Mesothelial cell of epicardium (in vitro differentiated cells): Measurements from ENCODE around the gene ATP4B. TPM values are rescaled to one million over a fixed set of nuclear protein-coding genes. Genes with fewer than 3 reads are reported as not detected.

Source experiments
- DNase-seq, 2 experiments: peaks; one replicate each; pipeline ENCODE4 v3.0.0; 2021; ENCODE audit warnings: low spot score in 2 of 2; ENCODE audit not compliant: unreplicated experiment in 2 of 2
- H3K27ac Mint-ChIP-seq: 2 replicates; pipeline ENCODE4 v1.8.0; 2021; ENCODE audit warnings: mixed read lengths
- H3K27me3 Mint-ChIP-seq: 2 replicates; pipeline ENCODE4 v1.8.0; 2021; ENCODE audit warnings: low read depth, mixed read lengths
- H3K36me3 Mint-ChIP-seq: 2 replicates; pipeline ENCODE4 v1.8.0; 2021; ENCODE audit warnings: mixed read lengths
- H3K4me1 Mint-ChIP-seq: 2 replicates; pipeline ENCODE4 v1.8.0; 2021; ENCODE audit warnings: mixed read lengths
- H3K4me3 Mint-ChIP-seq: 2 replicates; pipeline ENCODE4 v1.8.0; 2021; ENCODE audit warnings: mild to moderate bottlenecking, moderate library complexity, mixed read lengths
- H3K9me3 Mint-ChIP-seq: 2 replicates; pipeline ENCODE4 v1.8.0; 2021; ENCODE audit warnings: mixed read lengths
- CTCF ChIP-seq: fragments of 200-600 bp; sonication (generic); IDR thresholded peaks from one replicate; pipeline ENCODE4 v1.5.0; 2021; ENCODE audit warnings: antibody characterized with exemption; ENCODE audit not compliant: unreplicated experiment
- total RNA-seq: library from RNA; stranded (reverse); gene quantifications from 3 replicates; pipeline ENCODE4 v1.2.1, GENCODE V29; 2021

ATP4B gene
- total RNA-seq, 1 donor from 2014 or later: not detected

- H3K27me3 Mint-ChIP-seq: peaks cover 3% of the 10 kb centered on the region
- H3K27ac Mint-ChIP-seq: no peak overlapping the region
Measured at GRCh38 chr13:113659337-113659736, 1.3 kb upstream of the ATP4B start.

GRCh38 chr13:113658836-113659235 lies 838 bp upstream of the ATP4B start:
- H3K27me3 Mint-ChIP-seq: peaks cover 3% of the 10 kb centered on the region
- peaks cover under 1% of the 10 kb centered on the region for H3K4me1 Mint-ChIP-seq

More at GRCh38 chr13:113659337-113659736, 1.3 kb upstream of the ATP4B start:
- no peak for DNase-seq
- Mint-ChIP-seq H3K36me3 (no peaks in the 10 kb centered on the region), H3K4me3 (no peak overlapping the region), H3K4me1 (no peaks in the 10 kb centered on the region), H3K9me3 (peaks cover 21% of the 10 kb centered on the region)
- no peak for TF ChIP-seq CTCF

GRCh38 chr13:113656831-113657671 lies 947 bp downstream of the ATP4B start:
- no peak for TF ChIP-seq CTCF
- Mint-ChIP-seq H3K4me3 (no peak overlapping the region), H3K27me3 (no peaks in the 10 kb centered on the region), H3K9me3 (peaks cover 16% of the 10 kb centered on the region), H3K36me3 (no peaks in the 10 kb centered on the region), H3K4me1 (peaks cover 3% of the 10 kb centered on the region), H3K27ac (no peak overlapping the region)
- peak; percentile 13 to 29 for DNase-seq

More at GRCh38 chr13:113658836-113659235, 838 bp upstream of the ATP4B start:
- TF ChIP-seq CTCF: no peak
- Mint-ChIP-seq H3K4me3 (no peak overlapping the region), H3K27ac (no peak overlapping the region), H3K9me3 (peaks cover 21% of the 10 kb centered on the region), H3K36me3 (no peaks in the 10 kb centered on the region)
- DNase-seq: peak; percentile 17 to 27

GRCh38 chr13:113656003-113656588 lies 1.9 kb downstream of the ATP4B start:
- Mint-ChIP-seq H3K4me3 (no peak overlapping the region), H3K9me3 (peaks cover 6% of the 10 kb centered on the region), H3K27me3 (no peaks in the 10 kb centered on the region), H3K4me1 (peaks cover 3% of the 10 kb centered on the region), H3K36me3 (no peaks in the 10 kb centered on the region), H3K27ac (no peak overlapping the region)
- TF ChIP-seq CTCF: no peak
- peak; percentile 20 to 29 for DNase-seq

GRCh38 chr13:113655346-113656002 lies 2.5 kb downstream of the ATP4B start:
- H3K36me3 Mint-ChIP-seq: no peaks in the 10 kb centered on the region
- H3K4me1 Mint-ChIP-seq: peaks cover 3% of the 10 kb centered on the region
- H3K27me3 Mint-ChIP-seq: no peaks in the 10 kb centered on the region
- H3K27ac Mint-ChIP-seq: no peak overlapping the region
- no peak overlapping the region for H3K4me3 Mint-ChIP-seq
- peaks cover under 1% of the 10 kb centered on the region for H3K9me3 Mint-ChIP-seq
- no peak for TF ChIP-seq CTCF
- DNase-seq: peak; percentile 11 to 21
